WI38 (cell line): ENCODE measurements around the gene TXNRD1.

Experiments
- H3K4me3 ChIP-seq: 2 replicates; pipeline ENCODE4 v1.5.1; 2011; ENCODE audit warnings: low read depth, mild to moderate bottlenecking, control low read depth, low read length
- CTCF ChIP-seq: IDR thresholded peaks from 2 replicates; pipeline ENCODE4 v1.5.1; 2012; ENCODE audit warnings: low read depth, mild to moderate bottlenecking, control low read depth, low read length

TXNRD1 gene

GRCh38 chr12:104281636-104282035, 66.1 kb downstream of the TXNRD1 start:
- no peak for TF ChIP-seq CTCF
- H3K4me3 ChIP-seq: no peak overlapping the region

- TF ChIP-seq CTCF: no peak
- no peak overlapping the region for H3K4me3 ChIP-seq
Observed at GRCh38 chr12:104282109-104282508, 66.5 kb downstream of the TXNRD1 start.

GRCh38 chr12:104285740-104286515, 70.3 kb downstream of the TXNRD1 start:
- TF ChIP-seq CTCF: no peak
- peak overlapping the region; percentile 98 for H3K4me3 ChIP-seq

GRCh38 chr12:104286516-104287482, 71.2 kb downstream of the TXNRD1 start:
- TF ChIP-seq CTCF: no peak

GRCh38 chr12:104288635-104289274, 73.2 kb downstream of the TXNRD1 start:
- no peak for TF ChIP-seq CTCF
- peak overlapping the region; percentile 98 for H3K4me3 ChIP-seq

More at GRCh38 chr12:104286516-104287482, 71.2 kb downstream of the TXNRD1 start:
- H3K4me3 ChIP-seq: peak overlapping the region; percentile 98

- H3K4me3 ChIP-seq: peak overlapping the region; percentile 98
Observed at GRCh38 chr12:104290320-104290719, 74.7 kb downstream of the TXNRD1 start.

More at GRCh38 chr12:104290320-104290719, 74.7 kb downstream of the TXNRD1 start:
- no peak for TF ChIP-seq CTCF
